Brain microvascular endothelial cell (primary cell): ENCODE results near the gene BOK.

ENCODE experiments used
- DNase-seq: peaks from one replicate; pipeline ENCODE4 v3.0.0-alpha.2; 2020
- H3K27ac ChIP-seq: fragments of 250-450 bp; sonication (Bioruptor Pico); 2 replicates; pipeline ENCODE4 v1.5.1; 2020; ENCODE audit warnings: mild to moderate bottlenecking, moderate library complexity
- H3K27me3 ChIP-seq: fragments of 250-450 bp; sonication (Bioruptor Pico); replicated peaks from 2 replicates; pipeline ENCODE4 v1.5.1; 2020; ENCODE audit warnings: mild to moderate bottlenecking
- H3K36me3 ChIP-seq: fragments of 250-450 bp; sonication (Bioruptor Pico); replicated peaks from 2 replicates; pipeline ENCODE4 v1.5.1; 2020; ENCODE audit warnings: mild to moderate bottlenecking
- H3K4me3 ChIP-seq: 2 replicates; pipeline ENCODE4 v1.5.1; 2011; ENCODE audit warnings: low read depth, mild to moderate bottlenecking, control low read depth, low read length, moderate library complexity
- in situ Hi-C: cut with HindIII; loops from 2 replicates; pipeline ENCODE4 v1.10.0; 2017; ENCODE audit warnings: low sequenced_read_pairs, low pct_ligation_motif_present
- TF ChIP-seq, protein P1 (sequence below): IDR thresholded peaks from 2 replicates; pipeline ENCODE4 v1.5.1; 2011; ENCODE audit warnings: low read depth, mild to moderate bottlenecking, moderate library complexity, low read length, control low read depth, inconsistent platforms; ENCODE audit errors: missing control alignments

The BOK gene

GRCh38 chr2:241616168-241617125 lies 57.9 kb downstream of the BOK start:
- TF ChIP-seq, protein P1, sequence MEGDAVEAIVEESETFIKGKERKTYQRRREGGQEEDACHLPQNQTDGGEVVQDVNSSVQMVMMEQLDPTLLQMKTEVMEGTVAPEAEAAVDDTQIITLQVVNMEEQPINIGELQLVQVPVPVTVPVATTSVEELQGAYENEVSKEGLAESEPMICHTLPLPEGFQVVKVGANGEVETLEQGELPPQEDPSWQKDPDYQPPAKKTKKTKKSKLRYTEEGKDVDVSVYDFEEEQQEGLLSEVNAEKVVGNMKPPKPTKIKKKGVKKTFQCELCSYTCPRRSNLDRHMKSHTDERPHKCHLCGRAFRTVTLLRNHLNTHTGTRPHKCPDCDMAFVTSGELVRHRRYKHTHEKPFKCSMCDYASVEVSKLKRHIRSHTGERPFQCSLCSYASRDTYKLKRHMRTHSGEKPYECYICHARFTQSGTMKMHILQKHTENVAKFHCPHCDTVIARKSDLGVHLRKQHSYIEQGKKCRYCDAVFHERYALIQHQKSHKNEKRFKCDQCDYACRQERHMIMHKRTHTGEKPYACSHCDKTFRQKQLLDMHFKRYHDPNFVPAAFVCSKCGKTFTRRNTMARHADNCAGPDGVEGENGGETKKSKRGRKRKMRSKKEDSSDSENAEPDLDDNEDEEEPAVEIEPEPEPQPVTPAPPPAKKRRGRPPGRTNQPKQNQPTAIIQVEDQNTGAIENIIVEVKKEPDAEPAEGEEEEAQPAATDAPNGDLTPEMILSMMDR, result no peak
- Histone ChIP-seq H3K36me3 (no peaks in the 10 kb centered on the region), H3K27ac (no peak overlapping the region), H3K27me3 (no peaks in the 10 kb centered on the region), H3K4me3 (no peak overlapping the region)
- in situ Hi-C loops, result no loop called here
- DNase-seq, result no peak

GRCh38 chr2:241617431-241618154 lies 59.0 kb downstream of the BOK start:
- Histone ChIP-seq H3K4me3 (no peak overlapping the region), H3K27ac (no peak overlapping the region), H3K36me3 (no peaks in the 10 kb centered on the region), H3K27me3 (no peaks in the 10 kb centered on the region)
- TF ChIP-seq, protein P1, result no peak
- in situ Hi-C loops, result no loop called here
- DNase-seq, result no peak

DNA sequence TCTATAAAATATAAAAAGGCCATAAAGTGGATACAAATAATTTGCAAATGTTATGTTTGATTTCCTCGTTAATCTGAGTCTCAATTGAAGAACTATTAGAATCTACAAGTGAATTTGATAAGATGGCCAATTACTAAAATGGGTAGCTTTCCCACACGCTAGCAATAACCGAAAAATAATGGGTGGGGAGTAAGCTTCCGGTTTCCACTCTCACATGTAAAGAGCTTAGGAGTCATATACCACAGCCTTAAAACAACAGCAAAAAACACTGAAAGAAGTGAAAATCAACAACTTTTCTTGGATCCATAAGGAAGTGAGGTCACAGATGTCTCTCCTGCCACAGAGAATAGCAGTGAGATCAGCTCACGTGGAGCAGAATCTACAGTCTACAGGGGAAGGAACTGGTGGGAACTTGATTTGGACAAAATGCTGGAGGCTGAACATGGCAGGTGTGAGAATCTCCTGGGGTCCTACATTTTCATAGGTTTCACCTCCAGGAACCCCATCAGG lies 59.8 kb downstream of the BOK start:
- Histone ChIP-seq H3K27me3 (no peaks in the 10 kb centered on the region), H3K36me3 (no peaks in the 10 kb centered on the region), H3K4me3 (no peak overlapping the region), H3K27ac (no peak overlapping the region)
- DNase-seq, result no peak
- TF ChIP-seq, protein P1, result no peak
- in situ Hi-C loops, result no loop called here

DNA sequence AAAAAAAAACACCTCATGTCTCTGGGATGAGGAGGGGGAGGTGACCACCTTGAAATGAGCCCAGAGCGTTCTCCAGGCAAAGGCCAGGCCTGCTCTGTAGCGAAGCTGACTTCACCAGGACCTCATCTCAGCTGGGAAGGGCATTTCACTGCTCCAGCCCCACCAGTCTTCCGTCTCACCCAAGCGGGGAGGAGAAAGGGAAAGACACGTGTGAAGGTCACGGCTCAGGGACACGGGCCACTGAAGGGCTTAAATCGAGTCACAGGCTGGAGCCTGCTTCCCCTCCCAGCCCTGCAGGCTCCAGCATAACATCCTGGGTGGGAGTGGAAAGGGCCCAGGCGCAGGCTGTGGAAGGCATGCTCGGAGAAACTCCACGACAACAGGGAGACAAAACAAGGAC lies 60.3 kb downstream of the BOK start:
- H3K27me3 ChIP-seq, result no peaks in the 10 kb centered on the region

DNA sequence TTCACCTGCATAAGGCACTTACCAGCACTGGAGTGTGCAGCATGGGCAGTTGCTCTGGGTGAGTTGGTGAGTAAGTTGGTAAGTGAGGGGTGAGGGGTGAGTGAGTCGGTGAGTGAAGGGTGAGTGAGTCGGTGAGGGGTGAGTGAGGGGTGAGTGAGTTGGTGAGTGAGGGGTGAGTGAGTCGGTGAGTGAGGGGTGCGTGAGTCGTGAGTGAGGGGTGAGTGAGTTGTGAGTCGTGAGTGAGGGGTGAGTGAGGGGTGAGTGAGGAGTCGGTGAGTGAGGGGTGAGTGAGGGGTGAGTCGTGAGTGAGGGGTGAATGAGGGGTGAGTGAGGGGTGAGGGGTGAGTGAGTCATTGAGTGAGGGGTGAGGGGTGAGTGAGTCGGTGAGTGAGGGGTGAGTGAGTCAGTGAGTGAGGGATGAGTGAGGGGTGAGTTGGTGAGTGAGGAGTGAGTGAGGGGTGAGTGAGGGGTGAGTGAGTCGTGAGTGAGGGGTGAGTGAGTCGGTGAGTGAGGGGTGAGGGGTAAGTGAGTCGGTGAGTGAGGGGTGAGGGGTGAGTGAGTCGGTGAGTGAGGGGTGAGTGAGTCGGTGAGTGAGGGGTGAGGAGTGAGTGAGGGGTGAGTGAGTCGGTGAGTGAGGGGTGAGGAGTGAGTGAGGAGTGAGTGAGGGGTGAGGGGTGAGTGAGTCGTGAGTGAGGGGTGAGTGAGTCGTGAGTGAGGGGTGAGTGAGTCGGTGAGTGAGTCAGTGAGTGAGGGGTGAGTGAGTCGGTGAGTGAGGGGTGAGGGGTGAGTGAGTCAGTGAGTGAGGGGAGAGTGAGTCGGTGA lies 61.3 kb downstream of the BOK start:
- in situ Hi-C loops, result no loop called here
- DNase-seq, result no peak
- no peak overlapping the region for H3K27ac ChIP-seq
- H3K4me3 ChIP-seq, result no peak overlapping the region
- no peaks in the 10 kb centered on the region for H3K36me3 ChIP-seq
- H3K27me3 ChIP-seq, result no peaks in the 10 kb centered on the region
- TF ChIP-seq, protein P1, result no peak

More for the DNA sequence above, 60.3 kb downstream of the BOK start:
- TF ChIP-seq, protein P1, result no peak
- Histone ChIP-seq H3K27ac (no peak overlapping the region), H3K4me3 (no peak overlapping the region), H3K36me3 (no peaks in the 10 kb centered on the region)
- in situ Hi-C loops, result no loop called here
- DNase-seq, result no peak
